Activated CD4-positive, alpha-beta memory T cell treated with anti-CD3 and anti-CD28 coated beads, Interleukin-2, amount 10 ng/mL, durations not matched to agents 7 days and 5 days (primary cell): ENCODE results near the gene ROR2. TPM values are rescaled to one million over a fixed set of nuclear protein-coding genes. Genes with fewer than 3 reads are reported as not detected.
A peak's percentile ranks its signal among the peaks of the same experiment; 100 is the strongest.

Source experiments
- CTCF ChIA-PET: fragments of 350-600 bp; sonication (Branson Sonifier 250); formaldehyde crosslinking; loops from one replicate; lab custom pipeline; 2021; ENCODE audit warnings: antibody characterized with exemption, inconsistent platforms; lab: Charles Lee
- POLR2A ChIA-PET: fragments of 350-600 bp; sonication (Branson Sonifier 250); formaldehyde crosslinking; loops from one replicate; lab custom pipeline; 2021; ENCODE audit warnings: antibody characterized with exemption; lab: Charles Lee
- DNase-seq: peaks from one replicate; pipeline ENCODE4 v3.0.0-alpha.2; 2020
- H3K27ac Mint-ChIP-seq: one replicate; pipeline ENCODE4 v1.8.0; 2021; ENCODE audit warnings: mild to moderate bottlenecking, mixed read lengths
- H3K27me3 Mint-ChIP-seq: one replicate; pipeline ENCODE4 v1.8.0; 2021; ENCODE audit warnings: mixed read lengths
- H3K36me3 Mint-ChIP-seq: one replicate; pipeline ENCODE4 v1.8.0; 2021; ENCODE audit warnings: low read depth, mixed read lengths
- H3K4me1 Mint-ChIP-seq: one replicate; pipeline ENCODE4 v1.8.0; 2021; ENCODE audit warnings: mixed read lengths
- H3K4me3 Mint-ChIP-seq: one replicate; pipeline ENCODE4 v1.8.0; 2021; ENCODE audit warnings: mild to moderate bottlenecking, mixed read lengths
- H3K9me3 Mint-ChIP-seq: one replicate; pipeline ENCODE4 v1.8.0; 2021; ENCODE audit warnings: mixed read lengths
- total RNA-seq, 2 experiments: library from RNA; stranded (reverse); gene quantifications; one replicate each; pipeline ENCODE4 v1.2.3, GENCODE V29; 2021

ROR2 gene
- total RNA-seq, 2 experiments from 2014 or later, result 2.1 TPM

- Mint-ChIP-seq H3K9me3 (no peaks in the 10 kb centered on the region), H3K4me1 (no peaks in the 10 kb centered on the region), H3K4me3 (no peak overlapping the region), H3K36me3 (no peaks in the 10 kb centered on the region), H3K27ac (no peak overlapping the region), H3K27me3 (peaks cover 18% of the 10 kb centered on the region)
- CTCF ChIA-PET, result no interaction called here
- DNase-seq, result no peak
- POLR2A ChIA-PET, result no interaction called here
Measured at GRCh38 chr9:91740701-91741100, 209.3 kb downstream of the ROR2 start.

GRCh38 chr9:91736898-91737601 lies 213.0 kb downstream of the ROR2 start:
- DNase-seq, result no peak
- no peaks in the 10 kb centered on the region for H3K36me3 Mint-ChIP-seq
- no peak overlapping the region for H3K27ac Mint-ChIP-seq
- POLR2A ChIA-PET, result no interaction called here
- CTCF ChIA-PET, result no interaction called here
- peaks cover 19% of the 10 kb centered on the region for H3K27me3 Mint-ChIP-seq
- H3K9me3 Mint-ChIP-seq, result no peaks in the 10 kb centered on the region
- peaks cover 11% of the 10 kb centered on the region for H3K4me1 Mint-ChIP-seq
- H3K4me3 Mint-ChIP-seq, result no peak overlapping the region

- no peak overlapping the region for H3K27ac Mint-ChIP-seq
- H3K4me3 Mint-ChIP-seq, result no peak overlapping the region
- ChIA-PET CTCF (no interaction called here), POLR2A (no interaction called here)
- DNase-seq, result no peak
- no peaks in the 10 kb centered on the region for H3K36me3 Mint-ChIP-seq
- no peaks in the 10 kb centered on the region for H3K9me3 Mint-ChIP-seq
- peaks cover 19% of the 10 kb centered on the region for H3K27me3 Mint-ChIP-seq
- H3K4me1 Mint-ChIP-seq, result peaks cover 11% of the 10 kb centered on the region
Measured at GRCh38 chr9:91736311-91736710, 213.7 kb downstream of the ROR2 start.

GRCh38 chr9:91735049-91735448 lies 215.0 kb downstream of the ROR2 start:
- ChIA-PET POLR2A (no interaction called here), CTCF (interaction anchor here (0.6 to 1.6 kb wide), 4 partner anchors 23 to 613 kb away, joined by 3 to 4 read pairs (median 3); no protein-coding TSS in a partner anchor)
- DNase-seq, result no peak
- Mint-ChIP-seq H3K27me3 (peaks cover 19% of the 10 kb centered on the region), H3K27ac (peak overlapping the region; percentile 6), H3K4me1 (peaks cover 11% of the 10 kb centered on the region), H3K9me3 (no peaks in the 10 kb centered on the region), H3K4me3 (no peak overlapping the region), H3K36me3 (no peaks in the 10 kb centered on the region)

GRCh38 chr9:91734371-91734981 lies 215.6 kb downstream of the ROR2 start:
- Mint-ChIP-seq H3K27ac (no peak overlapping the region), H3K27me3 (peaks cover 19% of the 10 kb centered on the region), H3K9me3 (no peaks in the 10 kb centered on the region), H3K4me3 (no peak overlapping the region), H3K36me3 (no peaks in the 10 kb centered on the region), H3K4me1 (peaks cover 11% of the 10 kb centered on the region)
- peak; percentile 64 for DNase-seq
- ChIA-PET POLR2A (no interaction called here), CTCF (interaction anchor here (0.6 to 1.6 kb wide), 6 partner anchors 13 to 322 kb away, joined by 3 to 4 read pairs (median 3); no protein-coding TSS in a partner anchor)

- no peak overlapping the region for H3K27ac Mint-ChIP-seq
- H3K4me1 Mint-ChIP-seq, result peaks cover 11% of the 10 kb centered on the region
- H3K27me3 Mint-ChIP-seq, result peaks cover 19% of the 10 kb centered on the region
- ChIA-PET CTCF (interaction anchor here (1.0 kb wide), 1 partner anchor 323 kb away, joined by 3 read pairs; no protein-coding TSS in a partner anchor), POLR2A (no interaction called here)
- no peak overlapping the region for H3K4me3 Mint-ChIP-seq
- H3K36me3 Mint-ChIP-seq, result no peaks in the 10 kb centered on the region
- no peaks in the 10 kb centered on the region for H3K9me3 Mint-ChIP-seq
- no peak for DNase-seq
Measured at GRCh38 chr9:91733006-91733624, 216.9 kb downstream of the ROR2 start.

- CTCF ChIA-PET, result no interaction called here
- H3K36me3 Mint-ChIP-seq, result no peaks in the 10 kb centered on the region
Measured at GRCh38 chr9:91732187-91733005, 217.6 kb downstream of the ROR2 start.

GRCh38 chr9:91730806-91731205 lies 219.2 kb downstream of the ROR2 start:
- POLR2A ChIA-PET, result no interaction called here
- peaks cover 4% of the 10 kb centered on the region for H3K27me3 Mint-ChIP-seq
- no peaks in the 10 kb centered on the region for H3K9me3 Mint-ChIP-seq
- no peaks in the 10 kb centered on the region for H3K36me3 Mint-ChIP-seq
- no peak for DNase-seq
- CTCF ChIA-PET, result no interaction called here
- no peak overlapping the region for H3K27ac Mint-ChIP-seq
- H3K4me3 Mint-ChIP-seq, result no peak overlapping the region
- H3K4me1 Mint-ChIP-seq, result peaks cover 22% of the 10 kb centered on the region

More at GRCh38 chr9:91732187-91733005, 217.6 kb downstream of the ROR2 start:
- Mint-ChIP-seq H3K4me3 (no peak overlapping the region), H3K4me1 (peaks cover 16% of the 10 kb centered on the region), H3K9me3 (no peaks in the 10 kb centered on the region), H3K27ac (no peak overlapping the region), H3K27me3 (peaks cover 17% of the 10 kb centered on the region)
- POLR2A ChIA-PET, result no interaction called here
- DNase-seq, result no peak

GRCh38 chr9:91729558-91729842 lies 220.5 kb downstream of the ROR2 start:
- H3K4me1 Mint-ChIP-seq, result peaks cover 14% of the 10 kb centered on the region
- no peak for DNase-seq
- ChIA-PET CTCF (interaction anchor here (0.5 to 1.5 kb wide), 3 partner anchors 394 to 815 kb away, joined by 3 to 8 read pairs (median 3); no protein-coding TSS in a partner anchor), POLR2A (no interaction called here)
- no peaks in the 10 kb centered on the region for H3K9me3 Mint-ChIP-seq
- H3K4me3 Mint-ChIP-seq, result no peak overlapping the region
- H3K27ac Mint-ChIP-seq, result no peak overlapping the region
- no peaks in the 10 kb centered on the region for H3K36me3 Mint-ChIP-seq
- peaks cover 2% of the 10 kb centered on the region for H3K27me3 Mint-ChIP-seq

- Mint-ChIP-seq H3K4me3 (no peak overlapping the region), H3K4me1 (peaks cover 11% of the 10 kb centered on the region), H3K27ac (no peak overlapping the region), H3K36me3 (no peaks in the 10 kb centered on the region), H3K27me3 (peaks cover 2% of the 10 kb centered on the region), H3K9me3 (no peaks in the 10 kb centered on the region)
- DNase-seq, result no peak
- CTCF ChIA-PET, result interaction anchor here (1.1 to 2.3 kb wide), 4 partner anchors 9 to 812 kb away, joined by 3 to 19 read pairs (median 4); no protein-coding TSS in a partner anchor
- POLR2A ChIA-PET, result no interaction called here
Measured at GRCh38 chr9:91727972-91728371, 222.1 kb downstream of the ROR2 start.

- peaks cover 11% of the 10 kb centered on the region for H3K4me1 Mint-ChIP-seq
- H3K27me3 Mint-ChIP-seq, result peaks cover 4% of the 10 kb centered on the region
- H3K4me3 Mint-ChIP-seq, result no peak overlapping the region
- H3K9me3 Mint-ChIP-seq, result no peaks in the 10 kb centered on the region
- ChIA-PET POLR2A (no interaction called here), CTCF (interaction anchor here (0.8 to 2.3 kb wide), 5 partner anchors 8 to 812 kb away, joined by 3 to 19 read pairs (median 4); no protein-coding TSS in a partner anchor)
- no peaks in the 10 kb centered on the region for H3K36me3 Mint-ChIP-seq
- H3K27ac Mint-ChIP-seq, result no peak overlapping the region
- peak; percentile 42 for DNase-seq
Measured at GRCh38 chr9:91727316-91727861, 222.6 kb downstream of the ROR2 start.

GRCh38 chr9:91726406-91727100 lies 223.5 kb downstream of the ROR2 start:
- Mint-ChIP-seq H3K4me3 (no peak overlapping the region), H3K27ac (no peak overlapping the region)
- CTCF ChIA-PET, result interaction anchor here (0.8 to 2.3 kb wide), 4 partner anchors 14 to 811 kb away, joined by 4 to 19 read pairs (median 4); no protein-coding TSS in a partner anchor

More at GRCh38 chr9:91726406-91727100, 223.5 kb downstream of the ROR2 start:
- no peak for DNase-seq
- peaks cover 10% of the 10 kb centered on the region for H3K27me3 Mint-ChIP-seq
- no peaks in the 10 kb centered on the region for H3K9me3 Mint-ChIP-seq
- no peaks in the 10 kb centered on the region for H3K36me3 Mint-ChIP-seq
- POLR2A ChIA-PET, result no interaction called here
- peaks cover 11% of the 10 kb centered on the region for H3K4me1 Mint-ChIP-seq
